HEK293T (cell line): ENCODE measurements around the gene DIABLO.

Experiments used
- CTCF ChIA-PET: fragments of 350-600 bp; formaldehyde crosslinking; extraction: SDS; loops from one replicate; lab custom pipeline; 2021; ENCODE audit warnings: antibody characterized with exemption, inconsistent platforms; lab: Yijun Ruan, JAX
- POLR2A ChIA-PET: fragments of 350-600 bp; formaldehyde crosslinking; extraction: SDS; loops from one replicate; lab custom pipeline; 2020; ENCODE audit warnings: antibody characterized with exemption, inconsistent platforms; lab: Yijun Ruan, JAX
- DNase-seq: peaks from one replicate; pipeline ENCODE4 v3.0.0; 2012; ENCODE audit warnings: mixed read lengths; ENCODE audit errors: extremely low spot score
- ARNT ChIP-seq: fragments of 450-650 bp; IDR thresholded peaks from 2 replicates; pipeline ENCODE4 v1.6.1; 2017; ENCODE audit warnings: mild to moderate bottlenecking
- BHLHE40 ChIP-seq: fragments of 450-650 bp; IDR thresholded peaks from 2 replicates; pipeline ENCODE4 v1.6.1; 2016; ENCODE audit warnings: mild to moderate bottlenecking, moderate library complexity, borderline replicate concordance
- CTBP1 ChIP-seq: fragments of 450-650 bp; IDR thresholded peaks from 2 replicates; pipeline ENCODE4 v1.6.1; 2016; ENCODE audit warnings: borderline replicate concordance
- ELF4 ChIP-seq: fragments of 450-650 bp; IDR thresholded peaks from 2 replicates; pipeline ENCODE4 v1.6.1; 2017; ENCODE audit warnings: antibody characterized with exemption
- FOXA1 ChIP-seq: fragments of 450-650 bp; IDR thresholded peaks from 2 replicates; pipeline ENCODE4 v1.6.1; 2016; ENCODE audit warnings: mild to moderate bottlenecking
- FOXK2 ChIP-seq: fragments of 450-650 bp; IDR thresholded peaks from 2 replicates; pipeline ENCODE4 v1.6.1; 2016; ENCODE audit warnings: mild to moderate bottlenecking
- FOXM1 ChIP-seq: fragments of 450-650 bp; IDR thresholded peaks from 2 replicates; pipeline ENCODE4 v1.6.1; 2017; ENCODE audit warnings: mild to moderate bottlenecking, borderline replicate concordance
- HDGF ChIP-seq: fragments of 450-650 bp; IDR thresholded peaks from 2 replicates; pipeline ENCODE4 v1.6.1; 2017; ENCODE audit warnings: antibody characterized with exemption, borderline replicate concordance
- L3MBTL2 ChIP-seq: fragments of 450-650 bp; conservative IDR thresholded peaks from 2 replicates; pipeline ENCODE4 v1.6.1; 2016; ENCODE audit warnings: mild to moderate bottlenecking
- LEF1 ChIP-seq: fragments of 450-650 bp; IDR thresholded peaks from 2 replicates; pipeline ENCODE4 v1.6.1; 2017; ENCODE audit warnings: mild to moderate bottlenecking, borderline replicate concordance
- NFRKB ChIP-seq: fragments of 450-650 bp; IDR thresholded peaks from 2 replicates; pipeline ENCODE4 v1.6.1; 2016; ENCODE audit warnings: mild to moderate bottlenecking, moderate library complexity
- PKNOX1 ChIP-seq: fragments of 450-650 bp; IDR thresholded peaks from 2 replicates; pipeline ENCODE4 v1.6.1; 2016
- SP1 ChIP-seq: fragments of 450-650 bp; IDR thresholded peaks from 2 replicates; pipeline ENCODE4 v1.6.1; 2017
- SUZ12 ChIP-seq: fragments of 450-650 bp; IDR thresholded peaks from 2 replicates; pipeline ENCODE4 v1.6.1; 2016; ENCODE audit warnings: mild to moderate bottlenecking
- TARDBP ChIP-seq: fragments of 450-650 bp; IDR thresholded peaks from 2 replicates; pipeline ENCODE4 v1.6.1; 2016
- ZNF384 ChIP-seq: fragments of 450-650 bp; IDR thresholded peaks from 2 replicates; pipeline ENCODE4 v1.6.1; 2016

Gene DIABLO

GRCh38 chr12:122201381-122201780 is 24.5 kb downstream of the DIABLO start:
- no peak for DNase-seq
- ChIA-PET CTCF (no interaction called here), POLR2A (no interaction called here)
- TF ChIP-seq ZNF384 (no peak), TARDBP (no peak), FOXA1 (no peak), NFRKB (no peak), L3MBTL2 (no peak), LEF1 (no peak), ARNT (no peak), FOXM1 (no peak), SP1 (no peak), FOXK2 (no peak), PKNOX1 (no peak)

- ChIA-PET CTCF (no interaction called here), POLR2A (no interaction called here)
These were observed 25.2 kb downstream of the DIABLO start for GRCh38 chr12:122200541-122201175.

GRCh38 chr12:122199484-122200355 is 26.1 kb downstream of the DIABLO start:
- DNase-seq: no peak
- ChIA-PET CTCF (no interaction called here), POLR2A (interaction anchor here (0.6 to 1.0 kb wide), 2 partner anchors 26 to 123 kb away, joined by 3 read pairs; partner anchors contain the start of gene DIABLO)

More at GRCh38 chr12:122200541-122201175, 25.2 kb downstream of the DIABLO start:
- no peak for TF ChIP-seq HDGF
- TF ChIP-seq TARDBP: no peak
- no peak for TF ChIP-seq BHLHE40
- no peak for TF ChIP-seq L3MBTL2
- TF ChIP-seq LEF1: no peak
- no peak for TF ChIP-seq ZNF384
- no peak for TF ChIP-seq FOXA1
- TF ChIP-seq ELF4: no peak
- no peak for TF ChIP-seq PKNOX1
- TF ChIP-seq NFRKB: no peak
- TF ChIP-seq ARNT: no peak
- TF ChIP-seq SP1: no peak
- TF ChIP-seq FOXM1: no peak
- DNase-seq: no peak

GRCh38 chr12:122197612-122197966 is 28.3 kb downstream of the DIABLO start:
- TF ChIP-seq HDGF (no peak), ELF4 (no peak), ARNT (no peak), TARDBP (no peak), FOXK2 (no peak), CTBP1 (no peak), FOXA1 (no peak), ZNF384 (no peak), SP1 (no peak), SUZ12 (no peak), LEF1 (no peak), PKNOX1 (no peak), BHLHE40 (no peak), L3MBTL2 (no peak), NFRKB (no peak), FOXM1 (no peak)
- CTCF ChIA-PET: no interaction called here
- no peak for DNase-seq
- POLR2A ChIA-PET: no interaction called here

More at GRCh38 chr12:122199484-122200355, 26.1 kb downstream of the DIABLO start:
- TF ChIP-seq FOXM1: no peak
- TF ChIP-seq LEF1: no peak
- no peak for TF ChIP-seq FOXK2
- no peak for TF ChIP-seq PKNOX1
- TF ChIP-seq ZNF384: no peak
- TF ChIP-seq ELF4: no peak
- no peak for TF ChIP-seq HDGF
- TF ChIP-seq TARDBP: no peak
- TF ChIP-seq FOXA1: no peak
- no peak for TF ChIP-seq SUZ12
- no peak for TF ChIP-seq L3MBTL2
- no peak for TF ChIP-seq CTBP1
- no peak for TF ChIP-seq NFRKB
- TF ChIP-seq BHLHE40: no peak
- no peak for TF ChIP-seq ARNT
- TF ChIP-seq SP1: no peak

GRCh38 chr12:122195405-122195804 is 30.4 kb downstream of the DIABLO start:
- ChIA-PET POLR2A (no interaction called here), CTCF (interaction anchor here (0.5 kb wide), 1 partner anchor 72 kb away, joined by 3 read pairs; no protein-coding TSS in a partner anchor)
- TF ChIP-seq FOXK2: no peak
- TF ChIP-seq L3MBTL2: no peak
- TF ChIP-seq ARNT: no peak
- TF ChIP-seq ZNF384: no peak
- no peak for TF ChIP-seq LEF1
- no peak for TF ChIP-seq FOXM1
- TF ChIP-seq TARDBP: no peak
- TF ChIP-seq PKNOX1: no peak
- no peak for DNase-seq
